SJSA1 (cell line): ENCODE data around the gene VPS8. TPM values are rescaled to one million over a fixed set of nuclear protein-coding genes. Genes with fewer than 3 reads are reported as not detected.

Experiments used
- DNase-seq, 2 experiments: peaks; one replicate each; pipeline ENCODE4 v3.0.0-alpha.2; 2015 to 2020; ENCODE audit warnings: low spot score in 2 of 2, low read depth in 1 of 2
- H3K27ac ChIP-seq: fragments of 250-450 bp; sonication (Bioruptor Pico); 2 replicates; pipeline ENCODE4 v1.5.1; 2020; ENCODE audit warnings: mild to moderate bottlenecking, moderate library complexity
- H3K27me3 ChIP-seq: fragments of 250-450 bp; sonication (Bioruptor Pico); replicated peaks from 2 replicates; pipeline ENCODE4 v1.5.1; 2020; ENCODE audit warnings: mild to moderate bottlenecking, moderate library complexity
- H3K36me3 ChIP-seq: fragments of 250-450 bp; sonication (Bioruptor Pico); 2 replicates; pipeline ENCODE4 v1.5.1; 2020; ENCODE audit warnings: mild to moderate bottlenecking
- H3K4me1 ChIP-seq: fragments of 250-450 bp; sonication (Bioruptor Pico); replicated peaks from 2 replicates; pipeline ENCODE4 v1.6.1; 2021; ENCODE audit warnings: mild to moderate bottlenecking
- H3K4me3 ChIP-seq: fragments of 250-450 bp; sonication (Bioruptor Pico); 2 replicates; pipeline ENCODE4 v1.5.1; 2020; ENCODE audit warnings: mild to moderate bottlenecking
- H3K9me3 ChIP-seq: fragments of 250-450 bp; sonication (Bioruptor Pico); replicated peaks from 2 replicates; pipeline ENCODE4 v1.5.1; 2020; ENCODE audit warnings: mild to moderate bottlenecking
- total RNA-seq: library from RNA; depleted of rRNA; stranded (reverse); fragments of >200 nt; shearing (Covaris generic); gene quantifications from 2 replicates; pipeline ENCODE4 v1.2.3, GENCODE V29; 2014

Gene VPS8
- total RNA-seq, 1 experiment from 2014 or later, result 43.9 TPM

DNA sequence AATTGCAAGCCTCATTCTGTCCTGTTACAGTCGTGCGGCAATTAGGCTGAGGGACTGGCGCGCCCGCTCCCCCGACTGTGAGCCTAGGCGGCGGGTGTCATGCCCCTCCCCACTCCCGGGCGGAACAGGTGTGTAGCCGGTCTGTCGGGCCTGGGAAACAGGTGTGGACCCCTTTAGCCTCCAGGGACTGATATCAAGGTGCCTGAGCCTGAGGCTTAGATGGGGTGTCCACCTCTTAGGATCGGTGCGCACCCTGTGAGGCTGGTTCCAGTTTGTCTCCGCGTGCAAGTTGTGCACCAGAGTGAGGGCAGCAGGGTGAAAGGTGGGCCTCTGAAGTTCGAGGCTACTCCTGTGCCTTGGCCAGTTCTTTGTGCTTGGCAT lies 686 bp downstream of the VPS8 start:
- Histone ChIP-seq H3K4me1 (peaks cover 45% of the 10 kb centered on the region), H3K27me3 (no peaks in the 10 kb centered on the region), H3K36me3 (peaks cover 4% of the 10 kb centered on the region; the same call in 1 of the 2 replicates), H3K9me3 (no peaks in the 10 kb centered on the region), H3K4me3 (peak overlapping the region; percentile 73), H3K27ac (0 out of 2 replicates have a peak overlapping the region, but pooled peaks have one; percentile 27)
- no peak for DNase-seq

- Histone ChIP-seq H3K27ac (no peak overlapping the region), H3K27me3 (no peaks in the 10 kb centered on the region), H3K4me3 (no peak overlapping the region), H3K9me3 (no peaks in the 10 kb centered on the region), H3K36me3 (peaks cover 4% of the 10 kb centered on the region; the same call in 1 of the 2 replicates), H3K4me1 (peaks cover 40% of the 10 kb centered on the region)
- DNase-seq, result no peak
Observed at GRCh38 chr3:184813357-184813756, 1.4 kb downstream of the VPS8 start.

DNA sequence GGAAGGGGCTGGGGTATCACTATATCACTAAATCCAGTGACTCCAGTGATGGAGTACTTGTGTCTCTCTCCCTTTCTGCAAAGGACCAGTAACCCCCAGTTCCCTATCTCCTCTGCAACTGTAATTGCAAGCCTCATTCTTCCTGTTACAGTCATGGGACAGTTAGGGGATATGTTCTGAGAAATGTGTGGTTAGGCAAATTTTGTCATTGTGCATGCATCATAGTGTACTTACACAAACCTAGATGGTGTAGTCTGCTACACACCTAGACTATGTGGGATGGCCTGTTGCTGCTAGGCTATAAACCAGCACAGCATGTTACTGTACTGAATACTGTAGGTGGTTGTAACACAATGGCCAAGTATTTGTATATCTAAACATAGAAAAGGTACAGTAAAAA lies 2.2 kb downstream of the VPS8 start:
- no peak for DNase-seq
- Histone ChIP-seq H3K4me1 (peaks cover 40% of the 10 kb centered on the region), H3K27ac (peak overlapping the region; percentile 35), H3K27me3 (no peaks in the 10 kb centered on the region), H3K9me3 (no peaks in the 10 kb centered on the region), H3K4me3 (no peak overlapping the region), H3K36me3 (peaks cover 4% of the 10 kb centered on the region; the same call in 1 of the 2 replicates)

DNA sequence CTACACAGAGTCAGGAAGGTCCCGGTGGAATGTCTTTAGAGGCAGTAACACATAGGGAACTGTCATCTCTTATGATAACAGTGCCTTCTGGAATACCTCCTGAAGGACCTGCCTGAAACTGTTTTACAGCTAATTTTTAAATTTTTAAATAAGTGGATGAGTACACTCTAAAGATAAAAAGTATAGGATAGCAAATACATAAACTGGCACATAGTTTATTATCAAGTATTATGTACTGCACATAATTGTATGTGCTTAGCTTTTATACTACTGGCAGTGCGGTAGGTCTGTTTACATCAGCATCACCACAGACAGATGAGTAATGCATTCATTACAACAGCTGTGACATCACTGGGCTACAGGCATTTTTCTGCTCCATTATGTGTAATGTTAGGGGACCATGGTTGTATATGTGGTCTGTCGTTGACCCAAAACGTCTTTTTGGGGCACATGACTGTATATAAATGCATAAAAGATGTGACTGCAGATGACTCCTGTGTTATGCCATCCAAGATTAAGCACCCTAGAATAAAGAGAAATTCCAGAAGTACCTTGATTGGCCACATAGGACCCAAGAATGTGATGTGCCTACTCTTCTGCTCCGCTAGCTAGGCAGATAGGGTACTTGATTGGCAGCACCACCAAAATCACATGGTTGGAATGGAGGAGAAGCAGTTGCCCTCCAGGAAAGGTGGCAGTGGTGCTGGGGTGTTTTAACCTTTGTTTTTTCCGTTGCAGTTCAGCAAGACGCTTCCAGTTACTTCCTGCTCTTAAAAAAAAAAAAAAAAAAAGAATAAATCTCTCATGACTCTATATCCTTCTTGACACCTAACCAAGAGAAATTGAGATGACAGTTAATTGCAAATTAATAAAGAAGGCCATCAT lies 3.3 kb downstream of the VPS8 start:
- H3K4me1 ChIP-seq, result peaks cover 40% of the 10 kb centered on the region
- peaks cover 4% of the 10 kb centered on the region; the same call in 1 of the 2 replicates for H3K36me3 ChIP-seq
- no peak overlapping the region for H3K4me3 ChIP-seq
- H3K27ac ChIP-seq, result peak overlapping the region; percentile 35
- no peaks in the 10 kb centered on the region for H3K27me3 ChIP-seq
- DNase-seq, result peak; percentile 78 to 88
- no peaks in the 10 kb centered on the region for H3K9me3 ChIP-seq

- H3K9me3 ChIP-seq, result no peaks in the 10 kb centered on the region
- H3K4me3 ChIP-seq, result no peak overlapping the region
- no peak for DNase-seq
- peaks cover 4% of the 10 kb centered on the region; the same call in 1 of the 2 replicates for H3K36me3 ChIP-seq
- H3K27me3 ChIP-seq, result no peaks in the 10 kb centered on the region
- no peak overlapping the region for H3K27ac ChIP-seq
- H3K4me1 ChIP-seq, result peaks cover 40% of the 10 kb centered on the region
Observed at GRCh38 chr3:184816614-184817013, 4.6 kb downstream of the VPS8 start.

GRCh38 chr3:184820525-184820924 lies 8.6 kb downstream of the VPS8 start:
- H3K36me3 ChIP-seq, result peaks cover 14% of the 10 kb centered on the region; the same call in 1 of the 2 replicates
- no peak overlapping the region for H3K27ac ChIP-seq
- H3K4me3 ChIP-seq, result no peak overlapping the region
- peaks cover 12% of the 10 kb centered on the region for H3K4me1 ChIP-seq
- no peaks in the 10 kb centered on the region for H3K9me3 ChIP-seq
- H3K27me3 ChIP-seq, result no peaks in the 10 kb centered on the region
- no peak for DNase-seq

- Histone ChIP-seq H3K4me1 (peaks cover 7% of the 10 kb centered on the region), H3K27me3 (no peaks in the 10 kb centered on the region), H3K36me3 (peaks cover 17% of the 10 kb centered on the region; the same call in 1 of the 2 replicates), H3K9me3 (no peaks in the 10 kb centered on the region), H3K4me3 (no peak overlapping the region), H3K27ac (no peak overlapping the region)
- no peak for DNase-seq
Observed at GRCh38 chr3:184821034-184821433, 9.1 kb downstream of the VPS8 start.

GRCh38 chr3:184822081-184822480 lies 10.1 kb downstream of the VPS8 start:
- Histone ChIP-seq H3K27me3 (no peaks in the 10 kb centered on the region), H3K9me3 (no peaks in the 10 kb centered on the region), H3K27ac (no peak overlapping the region), H3K4me3 (no peak overlapping the region), H3K36me3 (peaks cover 26% of the 10 kb centered on the region; the same call in 1 of the 2 replicates), H3K4me1 (no peaks in the 10 kb centered on the region)
- no peak for DNase-seq

DNA sequence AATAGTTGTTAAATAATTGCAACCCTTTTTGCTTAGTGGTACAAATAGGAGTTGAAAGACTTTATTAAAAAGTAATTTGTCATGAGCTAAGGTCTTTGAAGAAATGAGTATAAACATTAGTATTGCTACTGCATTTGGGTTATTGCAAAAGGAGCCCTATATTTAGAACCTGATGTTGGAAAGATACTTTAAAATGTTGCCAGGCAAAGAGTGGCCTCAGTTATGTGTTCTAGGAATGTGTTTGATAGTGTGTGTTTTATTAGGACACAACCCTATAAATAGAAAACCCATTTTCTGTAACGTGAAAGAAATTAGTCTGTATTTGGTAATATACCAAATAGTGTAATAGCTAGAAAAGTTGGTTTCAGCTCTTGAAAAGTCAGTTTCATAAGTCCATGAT lies 10.7 kb downstream of the VPS8 start:
- Histone ChIP-seq H3K4me1 (no peaks in the 10 kb centered on the region), H3K27ac (no peak overlapping the region), H3K36me3 (peaks cover 31% of the 10 kb centered on the region), H3K27me3 (no peaks in the 10 kb centered on the region), H3K4me3 (no peak overlapping the region), H3K9me3 (no peaks in the 10 kb centered on the region)
- no peak for DNase-seq

- Histone ChIP-seq H3K4me3 (no peak overlapping the region), H3K36me3 (peaks cover 36% of the 10 kb centered on the region), H3K9me3 (no peaks in the 10 kb centered on the region), H3K27me3 (no peaks in the 10 kb centered on the region), H3K4me1 (no peaks in the 10 kb centered on the region), H3K27ac (no peak overlapping the region)
- DNase-seq, result no peak
Observed at GRCh38 chr3:184823990-184824389, 12.0 kb downstream of the VPS8 start.

GRCh38 chr3:184825121-184825820 lies 13.3 kb downstream of the VPS8 start:
- Histone ChIP-seq H3K27me3 (no peaks in the 10 kb centered on the region), H3K36me3 (peaks cover 44% of the 10 kb centered on the region), H3K9me3 (no peaks in the 10 kb centered on the region), H3K4me1 (no peaks in the 10 kb centered on the region), H3K27ac (no peak overlapping the region), H3K4me3 (no peak overlapping the region)
- DNase-seq, result no peak

DNA sequence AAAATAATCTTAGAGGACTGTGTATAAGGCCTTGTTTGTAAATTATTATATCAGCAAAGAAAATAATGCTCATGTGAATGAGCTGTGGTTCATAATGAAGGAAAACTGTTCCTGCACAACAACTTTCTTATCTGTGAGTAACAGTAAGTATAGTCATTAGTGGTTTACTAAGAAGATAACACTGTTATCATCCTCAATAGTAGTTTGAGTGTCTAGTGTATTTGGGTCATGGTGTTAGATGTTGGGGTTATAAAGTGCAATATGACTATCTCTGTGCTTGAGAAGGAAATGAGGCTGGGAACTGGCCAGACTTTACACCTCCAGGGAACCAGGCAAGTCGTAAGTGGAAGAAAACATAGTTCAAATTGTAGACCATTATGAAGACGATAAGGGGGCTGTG lies 15.6 kb downstream of the VPS8 start:
- no peaks in the 10 kb centered on the region for H3K4me1 ChIP-seq
- H3K4me3 ChIP-seq, result no peak overlapping the region
- no peak for DNase-seq
- H3K36me3 ChIP-seq, result peaks cover 62% of the 10 kb centered on the region
- H3K27ac ChIP-seq, result no peak overlapping the region
- no peaks in the 10 kb centered on the region for H3K9me3 ChIP-seq
- no peaks in the 10 kb centered on the region for H3K27me3 ChIP-seq

DNA sequence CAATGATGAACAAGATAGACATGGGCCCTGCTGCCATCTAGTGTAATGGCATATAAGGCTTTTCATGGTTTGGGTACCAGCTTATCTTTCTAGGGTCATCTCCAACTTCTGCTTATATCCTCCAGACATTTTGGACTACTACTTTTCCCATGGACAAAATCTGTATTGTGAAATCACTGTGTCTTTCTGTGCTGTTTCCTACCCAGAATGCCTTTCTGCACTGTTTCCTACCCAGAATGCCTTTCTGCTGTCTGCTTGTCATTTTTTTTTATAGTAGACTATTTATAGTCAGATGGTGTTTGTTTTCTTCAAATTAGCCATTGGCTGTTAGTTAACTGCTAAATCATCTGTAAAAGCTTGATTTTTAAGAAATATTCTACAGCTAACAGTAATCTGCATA lies 20.1 kb downstream of the VPS8 start:
- Histone ChIP-seq H3K4me3 (no peak overlapping the region), H3K27ac (no peak overlapping the region), H3K27me3 (no peaks in the 10 kb centered on the region), H3K4me1 (no peaks in the 10 kb centered on the region), H3K36me3 (peaks cover 73% of the 10 kb centered on the region), H3K9me3 (no peaks in the 10 kb centered on the region)
- DNase-seq, result no peak

DNA sequence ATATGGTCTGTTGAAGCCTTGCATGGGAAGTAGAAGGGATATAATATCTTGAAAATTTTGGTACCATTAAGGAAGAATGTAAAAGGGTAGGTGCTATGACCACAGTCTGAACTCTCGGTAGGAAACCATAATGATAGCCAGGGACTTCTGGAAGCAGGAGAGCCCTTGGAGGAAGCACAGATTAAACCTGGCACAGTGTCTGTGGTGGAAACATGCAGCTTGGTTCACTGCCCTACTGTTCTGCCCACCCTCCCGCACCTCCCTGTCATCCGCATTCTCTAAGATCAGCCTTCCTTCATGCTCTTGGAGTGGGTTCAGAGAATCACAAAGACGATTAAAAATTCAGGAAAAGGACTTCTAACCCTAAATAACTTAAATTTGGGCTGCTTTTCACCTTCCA lies 20.9 kb downstream of the VPS8 start:
- H3K27me3 ChIP-seq, result no peaks in the 10 kb centered on the region
- DNase-seq, result no peak
- no peak overlapping the region for H3K4me3 ChIP-seq
- no peaks in the 10 kb centered on the region for H3K9me3 ChIP-seq
- peaks cover 71% of the 10 kb centered on the region for H3K36me3 ChIP-seq
- no peak overlapping the region for H3K27ac ChIP-seq
- no peaks in the 10 kb centered on the region for H3K4me1 ChIP-seq
